ENCODE measurements around the gene HELZ. TPM values are rescaled to one million over a fixed set of nuclear protein-coding genes. Genes with fewer than 3 reads are reported as not detected.
"Not testable (repeated sequence)": the region's sequence is repeated elsewhere in the genome, so short reads cannot be mapped to it uniquely, and the experiment has no call there.

HELZ gene, protein sequence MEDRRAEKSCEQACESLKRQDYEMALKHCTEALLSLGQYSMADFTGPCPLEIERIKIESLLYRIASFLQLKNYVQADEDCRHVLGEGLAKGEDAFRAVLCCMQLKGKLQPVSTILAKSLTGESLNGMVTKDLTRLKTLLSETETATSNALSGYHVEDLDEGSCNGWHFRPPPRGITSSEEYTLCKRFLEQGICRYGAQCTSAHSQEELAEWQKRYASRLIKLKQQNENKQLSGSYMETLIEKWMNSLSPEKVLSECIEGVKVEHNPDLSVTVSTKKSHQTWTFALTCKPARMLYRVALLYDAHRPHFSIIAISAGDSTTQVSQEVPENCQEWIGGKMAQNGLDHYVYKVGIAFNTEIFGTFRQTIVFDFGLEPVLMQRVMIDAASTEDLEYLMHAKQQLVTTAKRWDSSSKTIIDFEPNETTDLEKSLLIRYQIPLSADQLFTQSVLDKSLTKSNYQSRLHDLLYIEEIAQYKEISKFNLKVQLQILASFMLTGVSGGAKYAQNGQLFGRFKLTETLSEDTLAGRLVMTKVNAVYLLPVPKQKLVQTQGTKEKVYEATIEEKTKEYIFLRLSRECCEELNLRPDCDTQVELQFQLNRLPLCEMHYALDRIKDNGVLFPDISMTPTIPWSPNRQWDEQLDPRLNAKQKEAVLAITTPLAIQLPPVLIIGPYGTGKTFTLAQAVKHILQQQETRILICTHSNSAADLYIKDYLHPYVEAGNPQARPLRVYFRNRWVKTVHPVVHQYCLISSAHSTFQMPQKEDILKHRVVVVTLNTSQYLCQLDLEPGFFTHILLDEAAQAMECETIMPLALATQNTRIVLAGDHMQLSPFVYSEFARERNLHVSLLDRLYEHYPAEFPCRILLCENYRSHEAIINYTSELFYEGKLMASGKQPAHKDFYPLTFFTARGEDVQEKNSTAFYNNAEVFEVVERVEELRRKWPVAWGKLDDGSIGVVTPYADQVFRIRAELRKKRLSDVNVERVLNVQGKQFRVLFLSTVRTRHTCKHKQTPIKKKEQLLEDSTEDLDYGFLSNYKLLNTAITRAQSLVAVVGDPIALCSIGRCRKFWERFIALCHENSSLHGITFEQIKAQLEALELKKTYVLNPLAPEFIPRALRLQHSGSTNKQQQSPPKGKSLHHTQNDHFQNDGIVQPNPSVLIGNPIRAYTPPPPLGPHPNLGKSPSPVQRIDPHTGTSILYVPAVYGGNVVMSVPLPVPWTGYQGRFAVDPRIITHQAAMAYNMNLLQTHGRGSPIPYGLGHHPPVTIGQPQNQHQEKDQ (N-terminal part only)
- total RNA-seq (ENCODE audit: insufficient read depth, low replicate concordance): 142 TPM

DNA sequence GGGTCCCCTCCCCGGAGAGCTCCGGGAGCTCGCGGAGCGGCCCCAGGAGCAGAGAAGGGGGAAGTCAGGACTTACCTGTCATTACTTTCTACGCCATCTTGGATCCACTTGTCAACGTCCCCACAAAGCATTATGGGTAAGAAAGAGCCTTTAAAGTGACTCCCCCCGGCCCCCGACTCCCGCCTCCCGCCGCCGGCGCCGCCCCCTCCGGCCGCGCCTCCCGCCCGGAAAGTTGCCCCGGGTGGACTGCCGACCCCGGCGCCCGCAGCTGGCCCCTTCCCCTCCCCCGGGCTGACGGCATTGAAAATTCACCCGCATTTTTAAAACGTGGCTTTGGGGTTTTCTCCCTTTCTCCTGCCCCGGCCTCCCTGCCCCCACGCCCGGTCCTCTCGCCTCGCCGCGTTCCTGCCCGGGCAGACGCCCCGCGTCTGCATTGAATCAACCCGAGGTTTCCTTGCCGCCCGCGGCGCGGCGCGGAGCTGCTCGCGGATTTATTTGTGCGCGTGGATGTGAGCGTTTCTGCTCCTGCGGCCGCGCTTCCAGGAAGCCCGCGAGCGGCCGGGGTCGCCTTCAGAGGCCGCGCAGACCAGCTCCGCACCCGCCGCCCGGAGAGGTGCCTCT, at the start of gene HELZ:
Gene HELZ (minus strand): TSS at position 124 of the 621 bp plus-strand sequence. CDS start 26,392 bp downstream, outside the sequence.
- peak; percentile 90 for DNase-seq (ENCODE audit: low spot score)

DNA sequence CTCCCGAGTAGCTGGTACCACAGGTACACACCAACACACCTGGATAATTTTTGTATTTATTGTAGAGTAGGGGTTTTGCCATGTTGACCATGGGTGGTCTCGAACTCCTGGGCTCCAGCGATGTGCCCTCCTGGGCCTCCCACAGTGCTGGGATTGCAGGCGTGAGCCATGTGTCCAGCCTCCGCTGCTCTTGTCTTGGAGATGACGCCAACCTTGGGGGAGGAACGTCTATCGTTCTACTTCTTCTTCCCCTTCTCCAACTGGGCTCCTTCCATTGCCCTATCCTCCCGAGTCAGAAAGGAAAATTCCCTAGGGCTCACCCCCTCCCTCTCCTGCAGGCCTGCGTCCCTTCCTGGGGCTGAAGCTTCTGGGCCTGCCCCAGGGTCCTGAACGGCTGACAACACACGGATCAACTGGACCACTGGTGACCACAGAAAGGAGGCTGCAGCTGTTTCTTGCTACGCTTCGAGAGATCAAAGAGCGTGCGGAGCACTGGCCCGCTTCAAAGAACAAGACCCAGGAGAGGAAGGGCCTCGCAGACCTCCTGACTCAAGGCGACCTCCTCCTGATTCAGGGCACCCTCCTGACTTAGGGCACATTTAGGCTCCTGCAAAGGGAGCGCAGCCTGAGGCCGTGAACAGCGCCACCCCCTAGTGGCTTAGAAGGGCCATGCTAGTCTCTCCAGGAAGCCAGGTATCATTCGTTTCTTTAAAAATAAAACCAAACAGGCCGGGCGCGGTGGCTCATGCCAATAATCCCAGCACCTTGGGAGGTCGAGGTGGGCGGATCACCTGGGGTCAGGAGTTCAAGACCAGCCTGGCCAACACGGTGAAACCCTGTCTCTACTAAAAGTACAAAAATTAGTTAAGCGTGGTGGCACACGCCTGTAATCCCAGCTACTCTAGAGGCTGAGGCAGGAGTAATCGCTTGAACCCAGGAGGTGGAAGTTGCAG, 48.5 kb upstream of the HELZ start:
- DNase-seq (ENCODE audit: low spot score): peak; percentile 38

DNA sequence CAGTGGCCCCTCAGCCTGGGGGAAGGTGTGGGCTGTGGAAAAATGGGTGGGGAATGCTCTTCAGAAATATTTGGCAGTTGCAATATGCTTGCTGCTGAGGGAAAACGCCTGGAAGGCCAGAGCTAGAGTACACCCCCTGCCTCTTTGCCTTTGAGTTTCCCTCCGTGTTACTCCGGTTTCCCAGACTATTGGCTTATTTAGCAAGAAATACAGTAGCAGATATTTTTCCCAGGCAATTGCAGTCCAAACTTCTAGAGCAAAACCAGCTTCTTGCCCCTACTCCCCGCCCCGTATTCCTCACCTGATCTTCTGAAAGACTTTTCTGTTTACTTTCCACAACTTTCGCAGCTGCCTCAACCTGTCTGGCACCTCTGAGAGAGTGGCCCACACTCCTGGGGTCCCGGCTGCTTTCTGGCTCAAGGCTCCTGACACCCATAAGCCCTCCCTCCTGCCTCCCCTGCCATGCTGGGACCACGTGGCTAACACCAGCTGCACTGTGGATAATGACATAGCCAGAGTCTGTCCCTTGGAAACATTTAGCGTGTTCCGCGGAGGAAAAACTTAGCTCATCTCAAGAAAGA, 45.8 kb upstream of the HELZ start:
- no peak for DNase-seq (ENCODE audit: low spot score)

DNA sequence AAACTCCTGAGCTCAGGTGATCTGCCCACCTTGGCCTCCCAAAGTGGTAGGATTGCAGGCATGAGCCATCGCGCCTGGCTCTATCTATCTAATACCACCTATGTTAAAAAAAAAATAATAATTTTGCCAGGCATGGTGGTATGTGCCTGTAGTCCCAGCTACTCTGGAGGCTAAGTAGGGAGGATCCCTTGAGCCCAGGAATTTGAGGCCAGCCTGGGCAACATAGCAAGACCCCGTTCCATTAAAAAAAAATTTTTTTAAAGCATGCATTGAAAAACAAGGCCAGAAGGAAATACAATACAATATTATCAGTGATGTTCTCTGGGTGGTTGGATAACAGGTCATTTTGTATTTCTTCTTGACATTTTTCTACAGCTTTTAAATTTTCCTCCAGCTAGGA, 45.2 kb upstream of the HELZ start:
- no peak for DNase-seq (ENCODE audit: low spot score)

DNA sequence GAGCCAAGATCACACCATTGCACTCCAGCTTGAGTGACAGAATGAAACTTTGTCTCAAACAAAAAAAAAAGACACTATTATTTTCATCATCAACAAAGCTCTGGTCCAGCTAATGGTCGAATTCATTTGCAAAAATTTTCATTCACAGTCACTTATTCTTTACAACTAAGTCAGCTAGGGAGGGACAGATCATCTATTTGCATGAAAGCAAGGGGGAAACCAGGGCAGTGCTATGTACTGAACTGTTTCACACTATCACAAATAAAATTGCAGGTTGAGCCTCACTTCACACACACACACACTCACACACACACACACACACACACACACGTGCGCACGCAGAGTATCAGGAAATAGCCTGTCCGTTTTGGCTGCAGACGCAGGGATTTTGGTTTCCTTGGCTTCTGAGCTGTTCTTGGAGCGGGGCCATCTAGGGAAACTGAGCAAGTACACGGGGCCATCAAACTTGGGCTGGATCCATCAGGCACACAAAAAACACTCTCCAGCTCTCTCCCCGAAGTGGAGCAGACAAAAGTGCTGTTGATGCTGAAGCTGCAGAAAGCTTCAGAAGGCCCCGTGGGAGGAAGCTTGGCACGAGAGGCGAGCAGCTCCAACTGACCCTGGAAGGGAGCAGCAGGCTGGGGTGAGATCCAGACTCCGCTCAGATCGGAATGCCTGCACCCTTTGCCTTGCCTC, 44.3 kb upstream of the HELZ start:
- DNase-seq (ENCODE audit: low spot score): peak; percentile 93

DNA sequence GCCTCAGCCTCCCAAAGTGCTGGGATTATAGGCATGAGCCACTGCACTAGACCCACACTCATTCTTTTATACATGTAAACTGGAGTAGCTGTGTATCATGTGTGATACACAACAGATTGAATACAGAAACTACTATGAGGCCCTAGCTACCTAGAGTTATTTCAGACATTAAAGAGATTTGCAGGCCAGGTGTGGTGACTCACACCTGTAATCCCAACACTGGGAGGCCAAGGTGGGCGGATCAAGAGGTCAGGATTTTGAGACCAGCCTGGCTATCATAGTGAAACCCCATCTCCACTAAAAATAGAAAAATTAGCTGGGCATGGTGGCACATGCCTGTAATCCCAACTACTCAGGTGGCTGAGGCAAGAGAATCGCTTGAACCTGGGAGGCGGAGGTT, 41.8 kb upstream of the HELZ start:
- DNase-seq (ENCODE audit: low spot score): not testable (repeated sequence)

DNA sequence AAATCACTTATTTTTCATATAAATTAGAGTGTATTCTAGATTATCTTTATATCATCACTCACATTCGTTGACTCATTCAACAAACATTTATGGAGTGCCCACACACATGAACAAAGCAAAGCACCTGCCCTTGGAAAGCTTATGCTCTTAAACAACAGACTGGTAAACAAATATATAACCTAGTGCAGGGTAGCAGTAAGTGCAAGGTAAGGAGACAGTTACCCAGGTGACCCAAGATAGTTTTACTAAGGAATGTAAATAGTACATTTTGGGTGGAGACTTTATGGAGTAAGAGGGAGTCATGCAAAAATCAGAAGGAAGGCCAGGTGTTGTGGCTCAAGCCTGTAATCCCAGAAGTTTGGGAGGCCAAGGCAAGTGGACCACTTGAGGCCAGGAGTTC, 40.4 kb upstream of the HELZ start:
- no peak for DNase-seq (ENCODE audit: low spot score)

DNA sequence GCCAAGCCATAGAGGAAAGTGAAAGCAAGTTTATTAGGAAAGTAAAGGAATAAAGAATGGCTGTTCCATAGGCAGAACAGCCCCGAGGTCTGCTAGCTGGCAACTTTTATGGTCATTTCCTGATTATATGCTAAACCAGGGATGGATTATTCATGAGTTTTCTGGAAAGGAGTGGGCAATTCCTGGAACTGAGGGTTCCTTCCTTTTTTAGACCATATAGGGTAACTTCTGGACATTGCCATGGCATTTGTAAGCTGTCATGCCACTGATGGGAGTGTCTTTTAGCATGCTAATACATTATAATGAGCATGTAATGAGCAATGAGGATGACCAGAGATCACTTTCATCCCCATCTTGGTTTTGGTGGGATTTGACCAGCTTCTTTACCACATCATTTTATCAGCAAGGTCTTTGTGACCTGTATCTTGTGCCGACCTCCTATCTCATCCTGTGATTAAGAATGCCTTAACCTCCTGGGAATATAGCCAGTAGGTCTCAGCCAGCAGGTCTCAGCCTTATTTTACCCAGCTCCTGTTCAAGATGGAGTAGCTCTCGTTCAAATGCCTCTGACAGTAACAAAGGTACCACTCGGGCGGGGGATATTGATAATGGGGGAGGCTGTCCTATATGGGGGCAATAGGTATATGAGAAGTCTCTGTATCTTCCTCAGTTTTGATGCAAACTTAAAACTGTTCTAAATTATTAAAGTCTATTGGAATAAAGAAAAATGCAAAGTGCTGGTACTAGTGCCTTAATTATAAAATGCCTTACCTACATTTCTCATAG, 38.9 kb upstream of the HELZ start:
- peak; percentile 70 for DNase-seq (ENCODE audit: low spot score)

DNA sequence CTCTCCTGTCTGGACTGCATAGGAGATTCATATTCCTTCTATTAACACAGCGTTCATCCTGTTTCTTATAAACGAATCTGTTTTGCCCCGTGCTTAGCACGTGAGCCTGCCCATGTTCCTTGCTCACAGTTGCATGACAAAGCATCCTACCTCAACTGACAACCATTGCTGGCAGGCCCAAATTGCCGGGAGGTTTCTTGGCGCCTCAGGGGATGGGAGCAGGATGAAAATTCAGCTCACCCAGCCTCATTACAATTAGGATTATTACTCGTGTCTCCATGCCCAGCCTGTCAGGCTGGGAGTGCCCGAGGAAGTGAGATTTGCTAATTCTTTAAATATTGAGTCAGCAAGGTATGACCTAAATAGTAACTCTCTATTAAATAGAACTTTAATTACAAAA, 36.7 kb upstream of the HELZ start:
- DNase-seq (ENCODE audit: low spot score): no peak

DNA sequence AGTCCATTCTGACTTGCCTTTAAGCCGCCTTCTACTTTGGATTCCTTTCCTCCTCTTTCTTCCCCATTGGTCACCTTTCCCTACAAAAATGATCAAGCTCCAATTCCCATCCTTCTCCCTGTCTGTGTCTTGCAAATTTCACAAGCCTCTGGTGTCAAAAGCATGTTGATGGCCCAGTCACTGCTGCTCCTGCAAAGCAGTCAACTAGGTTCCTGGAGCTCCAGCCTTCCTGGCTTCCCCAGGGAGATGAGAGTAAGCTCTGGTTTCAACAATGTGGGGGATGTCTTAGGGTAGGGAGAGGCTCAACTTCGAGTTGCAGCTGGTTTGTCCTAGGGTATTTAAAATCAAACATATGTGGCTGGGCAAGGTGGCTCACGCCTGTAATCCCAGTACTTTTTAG, 36.1 kb upstream of the HELZ start:
- DNase-seq (ENCODE audit: low spot score): no peak

DNA sequence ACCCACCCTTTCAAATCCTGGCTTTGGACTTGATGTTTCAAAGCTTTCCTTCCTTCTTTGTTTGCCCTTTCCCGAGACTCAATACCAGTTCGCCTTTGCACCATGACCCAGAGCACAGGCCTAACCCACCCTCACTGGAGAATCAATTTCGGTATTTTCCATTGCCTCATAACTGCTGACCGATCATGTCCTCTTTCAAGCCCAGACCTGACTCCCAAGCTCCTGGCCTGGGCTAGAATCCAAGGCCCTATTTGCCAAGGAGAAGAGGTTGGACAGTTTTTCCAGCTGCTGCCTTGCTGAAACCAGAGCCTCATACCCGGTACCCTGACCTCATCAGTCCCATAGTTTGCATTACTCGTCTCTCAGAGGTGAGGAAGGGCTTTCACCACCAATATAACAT, 35.3 kb upstream of the HELZ start:
- DNase-seq (ENCODE audit: low spot score): no peak

DNA sequence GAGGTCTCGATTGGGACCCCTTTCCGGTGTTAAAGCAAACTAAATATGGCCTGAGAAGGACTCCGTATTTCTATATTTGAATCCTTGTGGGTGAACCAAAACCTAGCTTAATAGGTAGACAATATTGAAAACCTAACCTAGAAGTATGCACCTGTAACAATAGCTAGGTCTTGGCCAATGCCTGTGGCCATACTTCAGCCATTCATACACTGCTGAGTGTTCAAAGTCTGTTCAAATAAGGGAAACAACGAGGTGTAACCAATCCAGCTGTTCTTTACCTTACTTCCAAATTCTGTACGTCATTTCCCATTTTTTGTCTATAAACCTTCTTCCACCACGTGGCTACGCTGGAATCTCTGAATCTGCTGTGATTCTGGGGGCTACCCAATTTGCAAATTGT, 34.1 kb upstream of the HELZ start:
- no peak for DNase-seq (ENCODE audit: low spot score)

DNA sequence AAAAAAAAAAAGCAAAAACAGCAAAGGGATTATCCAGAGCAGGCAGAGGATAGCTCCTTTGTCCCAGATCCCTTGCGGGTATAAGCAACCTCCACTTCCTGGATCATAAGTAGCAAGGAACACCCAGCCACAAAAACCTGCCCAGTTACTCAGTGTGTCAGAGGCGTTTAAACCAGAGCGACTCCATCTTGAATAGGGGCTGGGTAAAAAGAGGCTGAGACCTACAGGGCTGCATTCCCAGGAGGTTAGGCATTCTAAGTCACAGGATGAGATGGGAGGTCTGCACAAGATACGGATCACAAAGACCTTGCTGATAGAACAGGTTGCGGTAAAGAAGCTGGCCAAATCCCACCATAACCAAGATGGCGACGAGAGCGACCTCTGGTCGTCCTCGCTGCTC, 33.4 kb upstream of the HELZ start:
- DNase-seq (ENCODE audit: low spot score): no peak

DNA sequence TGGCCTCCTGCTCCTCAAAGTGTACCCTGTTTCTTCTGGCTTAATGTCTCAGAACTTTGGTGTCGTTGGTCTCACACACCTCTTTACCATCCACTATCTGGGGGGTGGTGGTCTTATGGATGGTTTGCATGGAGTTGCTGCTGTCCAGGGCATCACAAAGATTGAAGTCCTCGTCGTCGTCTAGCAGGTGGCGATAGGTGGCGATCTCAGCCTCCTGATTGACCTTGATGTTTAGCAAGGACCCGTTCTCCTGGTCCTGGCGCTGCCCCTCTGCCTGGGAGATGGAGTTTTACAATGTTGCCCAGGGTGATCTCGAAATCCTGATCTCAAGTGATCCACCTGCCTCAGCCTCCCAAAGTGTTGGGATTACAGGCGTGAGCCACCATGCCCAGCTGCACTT, 31.1 kb upstream of the HELZ start:
- no peak for DNase-seq (ENCODE audit: low spot score)

DNA sequence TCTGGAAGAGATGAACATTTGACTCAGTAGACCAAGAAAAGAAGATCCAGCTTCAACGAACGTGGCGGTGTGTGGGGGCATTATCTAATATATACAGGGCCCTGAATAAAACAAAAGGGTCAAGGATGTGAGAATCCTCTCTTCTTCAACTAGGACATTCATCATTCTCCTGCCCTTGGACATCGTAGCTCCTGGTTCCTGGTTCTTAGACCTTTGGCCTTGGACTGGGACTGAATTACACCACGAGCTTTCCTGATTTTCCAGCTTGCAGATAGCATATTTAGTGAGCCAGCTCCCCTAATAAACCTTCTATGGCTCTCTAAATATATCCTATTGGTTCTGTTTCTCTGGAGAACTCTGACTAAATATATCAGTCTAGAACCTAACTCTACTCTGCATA, 29.5 kb upstream of the HELZ start:
- no peak for DNase-seq (ENCODE audit: low spot score)

DNA sequence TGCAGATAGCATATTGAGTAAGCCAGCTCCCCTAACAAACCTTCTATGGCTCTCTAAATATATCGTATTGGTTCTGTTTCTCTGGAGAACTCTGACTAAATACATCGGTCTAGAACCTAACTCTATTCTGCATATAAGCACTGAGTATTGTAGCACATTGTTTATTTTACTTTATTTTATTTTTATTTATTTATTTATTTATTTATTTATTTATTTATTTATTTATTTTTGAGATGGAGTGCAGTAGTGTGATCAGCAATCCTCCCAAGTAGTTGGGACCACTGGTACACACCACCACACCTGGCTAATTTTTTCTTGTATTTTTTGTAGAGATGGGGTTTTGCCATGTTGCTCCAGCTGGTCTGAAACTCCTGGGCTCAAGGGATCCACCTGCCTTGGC, 28.9 kb upstream of the HELZ start:
- no peak for DNase-seq (ENCODE audit: low spot score)

DNA sequence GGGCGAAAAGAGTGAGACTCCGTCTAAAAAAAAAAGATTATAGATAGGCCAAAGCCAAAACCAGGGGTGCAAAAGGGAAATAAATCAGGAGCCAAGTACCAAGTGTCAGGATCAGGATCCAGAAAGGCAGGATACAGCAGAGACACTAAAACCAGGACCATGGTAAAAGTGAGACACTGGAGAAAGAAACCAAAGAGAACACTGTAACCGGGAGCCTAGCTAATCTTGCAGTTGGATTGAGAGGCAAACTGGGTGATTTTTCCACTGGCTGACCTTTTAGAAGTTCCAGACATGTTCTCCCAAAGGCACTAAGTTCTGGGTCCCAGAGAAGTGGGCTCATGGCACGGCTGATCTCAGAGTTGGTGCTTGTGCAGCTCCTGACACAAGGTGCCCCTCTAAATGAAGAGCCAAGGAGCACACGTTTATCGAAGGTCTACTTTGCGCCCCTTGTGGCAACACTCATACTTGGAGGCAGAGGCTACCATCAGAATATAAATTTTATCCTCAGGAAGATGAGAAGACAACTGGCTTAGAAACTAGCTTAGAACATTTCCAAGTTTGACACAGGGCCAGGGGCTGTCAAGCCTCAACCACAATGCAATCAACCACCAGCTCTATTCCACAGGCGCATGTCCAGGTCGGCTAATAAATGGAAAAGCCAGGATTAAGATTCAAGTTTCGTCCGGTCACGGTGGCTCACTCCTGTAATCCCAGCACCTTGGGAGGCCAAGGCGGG, 27.5 kb upstream of the HELZ start:
- DNase-seq (ENCODE audit: low spot score): no peak

DNA sequence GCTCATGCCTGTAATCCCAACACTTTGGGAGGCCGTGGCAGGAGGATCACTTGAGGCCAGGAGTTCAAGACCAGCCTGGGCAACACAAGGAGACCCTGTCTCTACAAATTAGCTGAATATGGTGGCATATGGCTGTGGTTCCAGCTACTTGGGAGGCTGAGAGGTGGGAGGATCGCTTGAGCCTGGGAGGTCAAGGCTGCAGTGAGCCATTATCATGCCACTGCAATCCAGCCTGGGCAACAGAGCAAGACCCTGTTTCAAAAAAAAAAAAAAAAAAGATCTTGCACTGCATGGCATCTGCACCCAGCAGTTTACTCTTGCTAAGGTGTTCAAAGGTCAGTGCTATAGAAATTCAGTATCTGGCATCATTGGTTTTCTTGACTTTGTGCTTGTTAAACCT, 26.2 kb upstream of the HELZ start:
- DNase-seq (ENCODE audit: low spot score): not testable (repeated sequence)
